ENCODE results near the gene RPTOR. TPM values are rescaled to one million over a fixed set of nuclear protein-coding genes. Genes with fewer than 3 reads are reported as not detected.

RPTOR gene
- total RNA-seq, 1 experiment from 2014 or later: 46.2 TPM

DNA sequence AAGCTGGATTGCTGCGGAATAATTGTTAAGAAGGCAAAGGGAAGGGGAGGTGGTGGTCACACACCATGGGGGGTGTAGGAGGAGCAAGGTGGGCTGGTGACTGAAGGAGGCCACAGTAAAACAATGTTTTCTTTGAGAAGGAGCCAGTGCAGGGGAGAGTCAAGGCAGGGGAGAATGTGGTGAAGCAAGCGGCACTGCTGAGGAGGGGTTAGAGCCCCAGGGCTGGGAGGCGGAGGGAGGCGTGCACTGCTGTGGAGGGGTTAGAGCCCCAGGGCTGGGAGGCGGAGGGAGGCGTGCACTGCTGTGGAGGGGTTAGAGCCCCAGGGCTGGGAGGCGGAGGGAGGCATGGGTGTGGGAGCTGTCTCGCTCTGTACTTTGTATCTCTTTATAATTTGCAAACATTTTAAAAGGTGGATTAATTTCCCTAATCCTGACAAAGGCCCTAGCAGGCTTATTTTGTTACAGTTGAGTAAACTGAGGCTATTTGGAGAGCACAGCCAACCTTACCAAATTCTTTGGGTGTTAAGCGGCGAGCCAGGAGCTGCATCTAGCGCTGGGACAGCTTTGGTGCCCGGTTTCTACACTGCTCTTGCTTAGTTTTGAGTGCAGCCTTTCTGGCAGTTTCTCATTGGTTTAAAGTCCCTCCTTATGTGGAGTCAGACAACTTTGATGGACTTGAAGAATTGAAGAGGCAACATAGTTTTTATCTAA, 20.9 kb downstream of the RPTOR start:
- ChIA-PET CTCF (no interaction called here), POLR2A (ENCODE audit: unreplicated experiment) (no interaction called here)
- Histone ChIP-seq H3K36me3 (ENCODE audit: low read depth, low read length) (no peaks in the 10 kb centered on the region), H3K9me2 (replicated peaks; ENCODE audit: low read length) (no peaks in the 10 kb centered on the region), H2AFZ (ENCODE audit: low read length) (no peak overlapping the region), H3K27me3 (ENCODE audit: low read length) (no peaks in the 10 kb centered on the region), H3K9me3 (ENCODE audit: low read length) (no peaks in the 10 kb centered on the region), H4K20me1 (ENCODE audit: low read length) (peaks cover 31% of the 10 kb centered on the region), H3K4me3 (ENCODE audit: low read length) (no peak overlapping the region), H3K79me2 (ENCODE audit: low read length) (peaks cover 91% of the 10 kb centered on the region), H3K9ac (ENCODE audit: low read length) (no peak overlapping the region), H3K4me2 (ENCODE audit: low read length) (no peak overlapping the region), H3F3A (ENCODE audit: low read length, unreplicated experiment) (no peaks in the 10 kb centered on the region), H3K4me1 (ENCODE audit: insufficient read depth, low read length) (no peaks in the 10 kb centered on the region), H3K27ac (ENCODE audit: low read length) (no peak overlapping the region)
- TF ChIP-seq, protein P1, sequence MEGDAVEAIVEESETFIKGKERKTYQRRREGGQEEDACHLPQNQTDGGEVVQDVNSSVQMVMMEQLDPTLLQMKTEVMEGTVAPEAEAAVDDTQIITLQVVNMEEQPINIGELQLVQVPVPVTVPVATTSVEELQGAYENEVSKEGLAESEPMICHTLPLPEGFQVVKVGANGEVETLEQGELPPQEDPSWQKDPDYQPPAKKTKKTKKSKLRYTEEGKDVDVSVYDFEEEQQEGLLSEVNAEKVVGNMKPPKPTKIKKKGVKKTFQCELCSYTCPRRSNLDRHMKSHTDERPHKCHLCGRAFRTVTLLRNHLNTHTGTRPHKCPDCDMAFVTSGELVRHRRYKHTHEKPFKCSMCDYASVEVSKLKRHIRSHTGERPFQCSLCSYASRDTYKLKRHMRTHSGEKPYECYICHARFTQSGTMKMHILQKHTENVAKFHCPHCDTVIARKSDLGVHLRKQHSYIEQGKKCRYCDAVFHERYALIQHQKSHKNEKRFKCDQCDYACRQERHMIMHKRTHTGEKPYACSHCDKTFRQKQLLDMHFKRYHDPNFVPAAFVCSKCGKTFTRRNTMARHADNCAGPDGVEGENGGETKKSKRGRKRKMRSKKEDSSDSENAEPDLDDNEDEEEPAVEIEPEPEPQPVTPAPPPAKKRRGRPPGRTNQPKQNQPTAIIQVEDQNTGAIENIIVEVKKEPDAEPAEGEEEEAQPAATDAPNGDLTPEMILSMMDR (conservative IDR thresholded peaks at IDR 0.05; ENCODE audit: low read depth, low read length): no peak
- TF ChIP-seq EZH2 (IDR thresholded peaks at IDR 0.05; ENCODE audit: low read length, unreplicated experiment): no peak
- ATAC-seq: no peak
- intact Hi-C loops (cut with micrococcal nuclease): no loop called here
- BruUV-seq (replicated peaks): no TSS peak
- no peak for DNase-seq

DNA sequence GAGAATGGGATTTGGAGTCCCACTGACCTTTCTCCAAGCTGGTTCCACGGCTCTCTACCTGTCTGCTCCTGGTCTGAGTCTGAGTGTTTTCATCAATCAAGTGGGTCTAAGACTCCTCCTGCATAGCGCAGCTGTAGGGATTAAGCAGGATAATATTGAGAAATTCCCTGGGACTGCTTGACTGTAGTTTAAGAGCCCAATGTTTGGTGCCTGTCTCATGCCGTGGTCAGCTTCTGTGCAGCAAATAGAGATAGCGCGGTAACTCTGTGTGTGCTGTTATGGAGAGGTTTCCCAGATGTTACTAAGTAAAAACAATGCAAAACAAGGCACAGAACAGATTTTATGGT, 21.4 kb downstream of the RPTOR start:
- ChIA-PET CTCF (no interaction called here), POLR2A (ENCODE audit: unreplicated experiment) (no interaction called here)
- intact Hi-C loops (cut with micrococcal nuclease): no loop called here
- no peak for TF ChIP-seq EZH2 (IDR thresholded peaks at IDR 0.05; ENCODE audit: low read length, unreplicated experiment)
- TF ChIP-seq EZH2phosphoT487 (IDR thresholded peaks at IDR 0.05; ENCODE audit: borderline replicate concordance, low read length): no peak
- TF ChIP-seq, protein P1 (conservative IDR thresholded peaks at IDR 0.05; ENCODE audit: low read depth, low read length): no peak
- H4K20me1 ChIP-seq (ENCODE audit: low read length): peaks cover 34% of the 10 kb centered on the region
- H3K27ac ChIP-seq (ENCODE audit: low read length): no peak overlapping the region
- no peak overlapping the region for H2AFZ ChIP-seq (ENCODE audit: low read length)
- H3K27me3 ChIP-seq (ENCODE audit: low read length): no peaks in the 10 kb centered on the region
- ATAC-seq (no peak), DNase-seq (no peak)
- no peaks in the 10 kb centered on the region for H3K9me3 ChIP-seq (ENCODE audit: low read length)
- H3K4me1 ChIP-seq (ENCODE audit: insufficient read depth, low read length): no peaks in the 10 kb centered on the region
- H3K4me3 ChIP-seq (ENCODE audit: low read length): no peak overlapping the region
- H3K79me2 ChIP-seq (ENCODE audit: low read length): peaks cover 93% of the 10 kb centered on the region
- H3K9me2 ChIP-seq (replicated peaks; ENCODE audit: low read length): no peaks in the 10 kb centered on the region
- H3K4me2 ChIP-seq (ENCODE audit: low read length): no peak overlapping the region
- H3F3A ChIP-seq (ENCODE audit: low read length, unreplicated experiment): no peaks in the 10 kb centered on the region
- no peaks in the 10 kb centered on the region for H3K36me3 ChIP-seq (ENCODE audit: low read depth, low read length)
- H3K9ac ChIP-seq (ENCODE audit: low read length): no peak overlapping the region
- BruUV-seq (replicated peaks): no TSS peak

DNA sequence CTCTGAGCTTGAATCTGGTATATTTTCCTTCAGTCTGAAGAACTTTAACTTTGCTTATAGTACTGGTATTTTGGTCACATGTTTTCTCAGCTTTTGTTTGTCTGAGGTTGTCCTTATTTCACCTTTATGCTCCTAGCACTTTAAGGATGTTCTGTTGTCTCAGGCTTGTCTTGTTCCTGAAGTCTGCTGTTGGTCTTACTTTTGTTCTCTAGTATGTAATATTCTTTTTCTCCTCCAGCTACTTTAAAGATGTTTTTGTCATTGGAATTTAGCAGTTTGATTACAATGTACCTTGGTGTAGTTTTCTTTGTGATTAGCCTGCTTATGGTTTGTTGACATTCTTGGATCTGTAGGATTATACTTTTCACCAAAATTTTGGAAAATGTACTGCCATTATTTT, 23.6 kb downstream of the RPTOR start:
- TF ChIP-seq EZH2phosphoT487 (IDR thresholded peaks at IDR 0.05; ENCODE audit: borderline replicate concordance, low read length): no peak
- TF ChIP-seq, protein P1 (conservative IDR thresholded peaks at IDR 0.05; ENCODE audit: low read depth, low read length): no peak
- TF ChIP-seq EZH2 (IDR thresholded peaks at IDR 0.05; ENCODE audit: low read length, unreplicated experiment): no peak
- no peaks in the 10 kb centered on the region for H3K9me2 ChIP-seq (replicated peaks; ENCODE audit: low read length)
- no peaks in the 10 kb centered on the region for H3K4me1 ChIP-seq (ENCODE audit: insufficient read depth, low read length)
- peaks cover 94% of the 10 kb centered on the region for H3K79me2 ChIP-seq (ENCODE audit: low read length)
- no peaks in the 10 kb centered on the region for H3K9me3 ChIP-seq (ENCODE audit: low read length)
- CTCF ChIA-PET: no interaction called here
- no peak for ATAC-seq
- intact Hi-C loops (cut with micrococcal nuclease): no loop called here
- POLR2A ChIA-PET (ENCODE audit: unreplicated experiment): no interaction called here
- H3K4me3 ChIP-seq (ENCODE audit: low read length): no peak overlapping the region
- no peak overlapping the region for H2AFZ ChIP-seq (ENCODE audit: low read length)
- H3K4me2 ChIP-seq (ENCODE audit: low read length): no peak overlapping the region
- BruUV-seq (replicated peaks): no TSS peak
- H3F3A ChIP-seq (ENCODE audit: low read length, unreplicated experiment): no peaks in the 10 kb centered on the region
- no peak for DNase-seq
- H3K27me3 ChIP-seq (ENCODE audit: low read length): no peaks in the 10 kb centered on the region
- no peak overlapping the region for H3K9ac ChIP-seq (ENCODE audit: low read length)
- H4K20me1 ChIP-seq (ENCODE audit: low read length): peaks cover 30% of the 10 kb centered on the region
- no peaks in the 10 kb centered on the region for H3K36me3 ChIP-seq (ENCODE audit: low read depth, low read length)
- H3K27ac ChIP-seq (ENCODE audit: low read length): no peak overlapping the region
